Osteocyte (in vitro differentiated cells): ENCODE data around the gene YEATS4. TPM values are rescaled to one million over a fixed set of nuclear protein-coding genes. Genes with fewer than 3 reads are reported as not detected.

Experiments used
- DNase-seq: peaks from one replicate; pipeline ENCODE4 v3.0.0; 2021; ENCODE audit warnings: mixed read lengths; ENCODE audit not compliant: unreplicated experiment; ENCODE audit errors: extremely low spot score
- H3K27ac Mint-ChIP-seq: one replicate; pipeline ENCODE4 v1.8.0; 2021; ENCODE audit warnings: mild to moderate bottlenecking, mixed read lengths; ENCODE audit not compliant: unreplicated experiment
- H3K27me3 Mint-ChIP-seq: one replicate; pipeline ENCODE4 v1.8.0; 2021; ENCODE audit warnings: mixed read lengths; ENCODE audit not compliant: unreplicated experiment
- H3K36me3 Mint-ChIP-seq: one replicate; pipeline ENCODE4 v1.8.0; 2021; ENCODE audit warnings: mixed read lengths; ENCODE audit not compliant: unreplicated experiment
- H3K4me1 Mint-ChIP-seq: one replicate; pipeline ENCODE4 v1.8.0; 2021; ENCODE audit warnings: mixed read lengths; ENCODE audit not compliant: unreplicated experiment
- H3K4me3 Mint-ChIP-seq: one replicate; pipeline ENCODE4 v1.8.0; 2021; ENCODE audit warnings: mild to moderate bottlenecking, moderate library complexity, mixed read lengths; ENCODE audit not compliant: unreplicated experiment
- H3K9me3 Mint-ChIP-seq: one replicate; pipeline ENCODE4 v1.8.0; 2021; ENCODE audit warnings: mixed read lengths; ENCODE audit not compliant: unreplicated experiment
- CTCF ChIP-seq: fragments of 200-600 bp; sonication (generic); IDR thresholded peaks from 2 replicates; pipeline ENCODE4 v1.5.0; 2021; ENCODE audit warnings: antibody characterized with exemption, mild to moderate bottlenecking, moderate library complexity
- total RNA-seq: library from RNA; stranded (reverse); gene quantifications from 2 replicates; pipeline ENCODE4 v1.2.1, GENCODE V29; 2021

The YEATS4 gene
- total RNA-seq, 1 donor from 2014 or later = 15.9 TPM

DNA sequence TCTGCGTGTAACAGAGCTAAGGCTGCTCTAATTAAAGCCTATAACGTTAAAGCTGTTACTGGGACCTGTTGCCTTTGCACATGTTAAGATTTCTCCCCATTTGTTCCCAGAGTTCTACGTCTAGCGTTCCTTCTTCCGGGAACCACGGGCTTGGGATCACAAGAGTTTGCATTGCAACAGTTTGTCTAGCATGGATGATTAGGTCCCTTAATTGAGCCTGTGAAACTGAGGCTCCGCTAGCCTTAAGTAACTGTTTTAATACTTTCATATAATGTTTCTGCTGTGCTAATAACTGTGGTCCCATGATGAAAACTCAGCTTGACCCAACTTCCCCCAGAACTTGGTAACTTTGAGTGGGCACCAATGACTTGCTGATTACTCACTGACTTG lies 28.0 kb upstream of the YEATS4 start:
- TF ChIP-seq CTCF = no peak
- Mint-ChIP-seq H3K4me1 (peaks cover 8% of the 10 kb centered on the region), H3K9me3 (no peaks in the 10 kb centered on the region), H3K27me3 (peaks cover 68% of the 10 kb centered on the region), H3K27ac (no peak overlapping the region), H3K36me3 (no peaks in the 10 kb centered on the region), H3K4me3 (peak overlapping the region; percentile 62)
- no peak for DNase-seq

DNA sequence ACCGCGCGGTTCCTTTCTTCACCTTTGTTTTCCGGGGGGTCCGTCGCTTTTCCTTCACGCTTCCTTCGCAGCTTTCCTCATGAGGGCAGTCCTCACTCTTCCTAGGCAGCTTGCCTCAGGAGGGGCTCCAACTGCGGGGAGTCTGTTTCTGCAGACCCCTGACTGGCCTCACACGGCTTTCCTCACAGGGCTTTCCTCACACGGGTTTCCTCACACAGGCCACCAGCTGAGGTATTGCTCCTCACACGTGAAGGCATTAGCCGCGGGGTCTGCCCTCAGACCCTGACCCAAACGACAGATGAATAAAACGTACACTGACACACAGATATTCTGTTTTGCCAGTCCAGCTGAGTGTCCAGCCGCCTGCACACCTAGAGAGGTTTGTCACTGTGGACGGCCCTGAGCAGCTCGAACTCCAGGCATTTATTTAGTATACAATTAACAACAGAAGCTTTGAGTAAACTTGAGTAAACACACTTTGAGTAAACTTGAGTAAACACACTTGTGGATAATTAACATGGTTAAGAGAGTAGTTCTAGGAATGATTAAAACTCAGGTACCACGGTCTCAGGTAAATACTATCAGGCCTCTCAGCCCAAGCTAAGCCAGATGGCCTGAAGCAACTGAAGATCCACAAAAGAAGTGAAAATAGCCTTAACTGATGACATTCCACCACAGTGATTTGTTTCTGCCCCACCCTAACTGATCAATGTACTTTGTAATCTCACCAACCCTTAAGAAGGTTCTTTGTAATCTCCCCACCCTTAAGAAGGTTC lies 27.4 kb upstream of the YEATS4 start:
- H3K27ac Mint-ChIP-seq = no peak overlapping the region
- no peak overlapping the region for H3K4me3 Mint-ChIP-seq
- DNase-seq = no peak
- no peaks in the 10 kb centered on the region for H3K9me3 Mint-ChIP-seq
- H3K27me3 Mint-ChIP-seq = peaks cover 70% of the 10 kb centered on the region
- no peak for TF ChIP-seq CTCF
- no peaks in the 10 kb centered on the region for H3K36me3 Mint-ChIP-seq
- H3K4me1 Mint-ChIP-seq = peaks cover 8% of the 10 kb centered on the region

- H3K4me1 Mint-ChIP-seq = peaks cover 8% of the 10 kb centered on the region
- H3K27me3 Mint-ChIP-seq = peaks cover 64% of the 10 kb centered on the region
- H3K9me3 Mint-ChIP-seq = no peaks in the 10 kb centered on the region
- TF ChIP-seq CTCF = no peak
- no peak overlapping the region for H3K4me3 Mint-ChIP-seq
- no peaks in the 10 kb centered on the region for H3K36me3 Mint-ChIP-seq
- DNase-seq = no peak
- H3K27ac Mint-ChIP-seq = no peak overlapping the region
Measured at GRCh38 chr12:69332815-69333358, 26.7 kb upstream of the YEATS4 start.

DNA sequence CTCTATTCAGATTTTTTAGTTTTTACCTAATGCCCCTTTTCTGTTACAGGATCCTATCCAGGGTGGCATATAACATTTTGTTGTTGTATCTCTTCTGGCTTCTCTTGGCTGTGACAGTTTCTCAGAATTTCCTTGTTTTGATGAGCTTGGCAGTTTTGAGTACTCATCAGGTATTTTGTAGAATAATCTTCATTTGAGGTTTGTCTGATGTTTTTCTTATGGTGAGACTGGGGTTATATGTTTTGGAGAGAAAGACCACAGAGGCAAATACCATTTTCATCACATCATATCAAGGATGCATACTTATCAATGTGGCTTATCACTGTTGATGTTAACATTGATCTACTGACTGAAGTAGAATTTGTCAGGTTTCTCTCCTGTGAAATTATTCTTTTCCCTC lies 25.4 kb upstream of the YEATS4 start:
- Mint-ChIP-seq H3K27ac (no peak overlapping the region), H3K36me3 (no peaks in the 10 kb centered on the region), H3K4me1 (peaks cover 8% of the 10 kb centered on the region), H3K27me3 (peaks cover 58% of the 10 kb centered on the region), H3K9me3 (no peaks in the 10 kb centered on the region), H3K4me3 (no peak overlapping the region)
- no peak for TF ChIP-seq CTCF
- DNase-seq = no peak

GRCh38 chr12:69337311-69338090 lies 22.0 kb upstream of the YEATS4 start:
- Mint-ChIP-seq H3K4me1 (no peaks in the 10 kb centered on the region), H3K9me3 (no peaks in the 10 kb centered on the region), H3K36me3 (no peaks in the 10 kb centered on the region), H3K27me3 (peaks cover 58% of the 10 kb centered on the region), H3K4me3 (no peak overlapping the region), H3K27ac (no peak overlapping the region)
- DNase-seq = no peak
- TF ChIP-seq CTCF = no peak
